GM18951 (cell line): ENCODE data around the gene CDH12.
"Not testable (repeated sequence)": the region's sequence is repeated elsewhere in the genome, so short reads cannot be mapped to it uniquely, and the experiment has no call there.

ENCODE experiments used
- POLR2A ChIP-seq: IDR thresholded peaks from 4 replicates; pipeline ENCODE4 v1.6.1; 2011; ENCODE audit warnings: mild to moderate bottlenecking; ENCODE audit not compliant: insufficient read length, insufficient read depth; ENCODE audit errors: extremely low read depth
- in situ Hi-C: fragments of 300-500 bp; cut with MboI; formaldehyde crosslinking; loops from one replicate; pipeline ENCODE4 v1.12.0; 2022; ENCODE audit warnings: low sequenced_read_pairs, mixed read lengths, inconsistent platforms; ENCODE audit not compliant: unreplicated experiment

Gene CDH12

DNA sequence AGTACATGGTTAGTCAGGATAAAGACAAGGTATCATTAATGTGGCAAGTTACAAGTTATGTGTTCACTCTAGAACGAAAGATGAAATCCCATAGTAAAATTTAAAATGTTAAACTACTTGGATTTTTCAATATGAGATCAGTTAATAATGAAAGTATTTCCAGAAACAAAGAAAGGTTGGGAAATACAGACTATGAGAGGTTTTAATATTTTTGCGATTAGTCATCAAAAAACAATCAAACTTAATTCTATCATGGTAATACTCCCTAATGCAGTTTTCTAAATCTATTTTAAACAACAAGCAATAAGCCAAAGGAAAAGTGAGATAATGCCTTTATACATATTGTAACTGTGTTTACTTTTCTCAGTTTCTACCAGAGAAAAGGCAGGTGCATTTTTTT is 10.6 kb downstream of the CDH12 start:
- TF ChIP-seq POLR2A = no peak
- in situ Hi-C loops = no loop called here

DNA sequence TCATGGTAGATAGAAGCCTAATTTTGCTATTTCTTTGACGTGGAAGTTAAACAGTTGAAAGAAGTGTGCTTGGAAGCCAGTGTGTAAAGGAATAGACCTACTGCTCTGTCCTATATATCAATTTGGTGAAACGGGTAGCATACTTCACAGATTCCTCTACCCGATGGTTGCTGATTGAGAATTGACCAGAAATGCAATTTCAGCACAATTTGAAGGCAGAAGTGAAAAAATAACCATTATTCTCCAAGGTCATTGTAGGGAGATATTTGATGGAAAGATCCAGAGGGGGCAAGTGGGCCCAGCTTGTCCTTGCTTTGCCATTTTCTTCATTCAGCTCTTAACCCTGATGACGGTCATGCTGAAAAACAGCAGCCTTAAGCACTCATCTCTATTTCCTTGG is 15.3 kb downstream of the CDH12 start:
- in situ Hi-C loops = no loop called here
- no peak for TF ChIP-seq POLR2A

DNA sequence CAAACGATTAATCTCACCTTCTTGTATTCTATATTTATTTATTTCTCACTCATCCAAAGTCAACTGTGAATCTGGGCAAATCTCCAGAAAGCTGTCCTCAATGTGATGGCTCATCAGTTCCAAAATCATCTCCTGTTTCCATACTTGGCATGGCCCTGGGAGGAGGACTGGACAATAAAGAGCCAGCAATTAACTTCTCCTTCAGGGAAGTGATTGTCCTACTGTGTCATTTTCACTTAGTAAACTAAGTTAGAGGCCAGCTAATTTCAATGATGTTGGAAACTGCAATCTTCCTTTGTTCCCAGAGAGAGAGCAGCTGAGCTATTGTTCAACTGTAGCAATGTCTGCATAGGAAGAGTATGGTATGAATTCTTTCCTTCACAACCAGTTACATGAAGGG is 17.5 kb downstream of the CDH12 start:
- in situ Hi-C loops = no loop called here
- no peak for TF ChIP-seq POLR2A

DNA sequence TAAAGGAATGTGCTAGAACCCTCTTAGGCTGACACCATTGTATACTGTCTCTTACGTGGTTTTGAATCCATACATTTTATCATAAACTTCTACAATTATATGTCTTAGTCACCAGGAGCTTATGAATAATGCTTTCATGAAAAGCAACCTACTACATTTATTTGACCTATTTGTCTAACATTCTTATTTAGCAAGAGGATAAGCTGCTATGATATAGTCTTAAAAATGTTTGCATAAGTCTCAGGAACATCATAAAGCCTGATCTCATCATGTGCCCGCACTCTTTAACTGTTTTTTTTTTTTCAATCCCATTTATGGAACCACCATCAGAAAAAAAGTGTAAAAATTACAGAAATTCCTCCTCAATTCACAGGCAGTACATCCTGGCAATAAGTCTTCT is 59.7 kb downstream of the CDH12 start:
- TF ChIP-seq POLR2A = no peak
- in situ Hi-C loops = no loop called here

DNA sequence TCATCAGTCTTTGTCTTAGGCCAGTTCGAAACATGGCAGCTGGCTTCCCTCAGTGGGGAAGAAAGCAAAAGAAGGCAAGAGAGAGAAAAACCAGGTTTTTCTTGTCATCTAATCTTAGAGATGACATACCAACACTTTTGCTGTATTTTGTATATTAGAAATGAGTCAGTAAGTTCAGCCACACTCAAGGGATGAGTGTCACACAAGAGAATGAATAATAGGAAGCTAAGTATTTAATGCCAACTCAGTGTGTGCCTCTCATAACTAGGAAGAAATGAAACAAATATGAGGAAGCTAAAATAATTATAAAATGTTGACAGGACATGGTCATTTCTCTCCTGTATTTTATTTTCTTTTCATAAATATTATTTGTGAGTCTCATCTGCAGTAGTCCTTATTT is 65.3 kb downstream of the CDH12 start:
- in situ Hi-C loops = no loop called here
- no peak for TF ChIP-seq POLR2A

DNA sequence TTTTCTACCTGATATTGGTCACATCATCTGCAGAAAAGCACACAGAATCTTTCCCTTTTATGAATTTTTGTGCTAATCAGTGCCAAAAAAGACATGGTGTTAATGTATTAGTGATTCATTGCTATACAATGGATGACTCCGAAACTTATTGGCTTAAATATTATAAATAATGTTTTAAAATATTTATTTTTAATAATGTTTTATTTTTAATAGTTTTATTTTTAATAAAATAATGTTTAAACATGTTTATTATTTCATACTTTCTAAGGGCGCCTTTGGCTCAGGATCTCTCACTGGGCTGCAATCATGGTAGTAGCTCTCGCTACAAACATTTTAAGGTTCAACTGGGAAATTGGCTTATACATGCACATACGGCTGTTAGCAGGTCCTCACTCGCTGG is 65.7 kb downstream of the CDH12 start:
- in situ Hi-C loops = no loop called here
- no peak for TF ChIP-seq POLR2A

DNA sequence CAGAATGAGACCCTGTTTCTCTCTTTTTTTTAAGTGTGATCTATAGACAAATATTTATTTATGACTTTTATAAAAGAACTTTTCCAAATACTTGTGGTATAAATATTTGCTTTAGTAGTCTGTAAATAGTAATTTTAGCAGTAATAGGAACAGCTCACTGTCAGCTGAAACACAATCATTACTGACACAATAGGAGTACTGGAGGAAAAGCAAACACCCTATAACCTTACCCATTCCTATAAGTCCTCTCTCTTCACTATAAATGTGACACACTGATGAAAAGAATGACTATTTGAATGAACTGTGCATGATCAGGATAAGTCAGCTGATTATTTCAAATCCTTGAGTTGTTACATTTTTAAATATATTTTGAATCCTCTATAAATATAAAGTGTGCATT is 72.4 kb downstream of the CDH12 start:
- no peak for TF ChIP-seq POLR2A
- in situ Hi-C loops = no loop called here

DNA sequence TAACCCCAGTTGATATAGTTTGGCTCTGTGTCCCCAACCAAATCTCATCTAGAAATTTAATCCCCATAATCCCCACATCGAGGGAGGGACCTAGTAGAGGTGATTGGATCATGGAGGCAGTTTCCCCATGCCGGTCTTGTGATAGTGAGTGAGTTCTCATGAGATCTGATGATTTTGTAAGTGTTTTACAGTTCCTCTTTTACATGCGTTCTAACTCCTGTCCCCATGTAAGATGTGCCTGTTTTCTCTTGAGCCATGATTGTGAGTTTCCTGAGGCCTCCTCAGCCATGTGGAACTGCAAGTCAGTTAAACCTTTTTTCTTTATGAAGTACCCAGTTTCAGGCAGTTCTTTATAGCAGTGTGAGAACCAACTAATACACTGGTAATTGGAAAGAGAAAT is 73.6 kb downstream of the CDH12 start:
- no peak for TF ChIP-seq POLR2A
- in situ Hi-C loops = no loop called here

DNA sequence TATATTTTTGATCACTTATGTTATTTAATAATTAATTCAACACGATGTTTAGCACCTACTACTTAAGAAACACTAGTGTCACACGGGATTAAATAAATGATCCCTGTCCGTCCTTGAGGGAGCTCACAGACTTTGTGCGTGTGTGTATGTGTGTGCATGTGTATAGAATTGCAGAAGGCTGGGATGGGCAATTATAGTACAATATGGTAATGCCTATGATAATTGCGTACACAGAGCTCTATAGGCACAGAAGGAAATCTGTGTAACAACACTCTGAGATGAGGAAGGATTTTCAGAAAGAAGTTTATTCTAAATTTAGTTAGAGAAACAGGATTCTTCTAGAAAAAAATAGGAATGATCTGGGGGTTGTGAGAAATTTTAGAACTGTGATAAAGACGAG is 76.9 kb downstream of the CDH12 start:
- in situ Hi-C loops = no loop called here
- no peak for TF ChIP-seq POLR2A

DNA sequence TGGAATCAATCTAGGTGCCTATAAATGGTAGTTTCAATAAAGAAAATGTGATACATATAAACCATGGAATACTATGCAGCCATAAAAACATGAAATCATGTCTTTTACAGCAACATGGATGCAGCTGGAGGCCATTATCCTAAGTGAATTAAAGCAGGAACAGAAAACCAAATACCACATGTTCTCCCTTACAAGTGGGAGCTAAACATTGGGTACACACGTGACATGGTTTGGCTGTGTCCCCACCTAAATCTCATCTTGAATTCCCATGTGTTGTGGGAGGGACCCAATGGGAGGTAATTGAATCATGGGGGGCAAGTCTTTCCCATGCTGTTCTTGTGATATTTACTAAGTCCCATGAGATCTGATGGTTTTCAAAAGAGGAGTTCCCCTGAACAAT is 78.9 kb downstream of the CDH12 start:
- in situ Hi-C loops = not testable (repeated sequence)

DNA sequence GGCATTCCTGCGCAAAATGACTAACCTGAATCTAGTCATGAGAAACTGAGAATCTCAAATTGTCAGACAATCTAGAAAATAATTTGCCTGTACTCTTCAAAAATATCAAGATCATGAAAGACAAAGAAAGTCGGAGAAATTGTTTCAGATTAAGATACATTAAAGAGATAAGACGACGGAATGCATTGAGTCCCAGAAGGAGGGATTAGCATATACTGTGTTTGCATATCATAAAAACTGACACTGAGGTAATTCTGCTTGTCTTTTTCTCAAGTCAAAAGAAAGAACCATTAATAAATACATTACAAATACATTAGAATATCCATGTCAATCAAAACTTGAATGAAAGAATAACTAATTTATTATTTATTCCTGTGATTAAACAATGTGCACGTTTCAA is 88.4 kb downstream of the CDH12 start:
- in situ Hi-C loops = no loop called here
- TF ChIP-seq POLR2A = no peak

DNA sequence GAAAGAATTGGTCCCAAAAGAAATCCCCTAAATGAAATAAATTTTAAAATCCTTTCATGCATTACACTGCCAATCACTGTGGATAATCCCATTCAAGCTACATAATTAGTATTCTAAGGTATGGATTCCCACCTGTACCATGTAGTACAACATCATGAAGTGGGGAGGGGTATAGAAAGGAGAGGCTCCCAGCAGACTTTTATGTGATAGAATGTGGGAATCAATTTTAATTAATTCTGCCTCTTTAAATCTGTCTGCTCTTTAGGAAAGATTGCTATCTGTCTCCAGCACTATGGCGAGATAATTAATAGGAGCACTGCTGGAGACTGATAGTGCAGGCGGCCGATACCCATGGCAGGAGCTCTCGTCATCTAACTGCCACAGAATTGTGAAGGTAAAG is 95.4 kb downstream of the CDH12 start:
- in situ Hi-C loops = no loop called here

DNA sequence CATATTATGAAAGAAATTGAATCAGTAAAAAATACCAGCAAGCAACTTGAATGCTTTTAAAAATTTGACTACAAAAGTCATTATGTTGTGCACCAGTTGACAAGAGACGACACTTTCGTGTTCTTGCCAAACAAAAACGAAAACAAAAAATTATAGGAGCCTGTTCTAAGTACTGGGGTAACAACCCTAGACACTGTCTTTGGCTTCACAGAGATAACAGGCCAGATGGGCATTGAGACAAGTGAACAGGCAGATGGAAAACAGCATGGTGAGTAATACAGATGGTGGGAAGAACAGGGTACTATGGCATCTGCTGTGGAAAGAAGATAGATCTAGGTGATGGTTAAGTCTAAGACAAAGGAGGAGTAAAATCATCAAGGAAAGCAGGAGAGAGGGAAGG is 99.0 kb downstream of the CDH12 start:
- in situ Hi-C loops = no loop called here
- TF ChIP-seq POLR2A = no peak

More for the DNA sequence above, 95.4 kb downstream of the CDH12 start:
- no peak for TF ChIP-seq POLR2A

DNA sequence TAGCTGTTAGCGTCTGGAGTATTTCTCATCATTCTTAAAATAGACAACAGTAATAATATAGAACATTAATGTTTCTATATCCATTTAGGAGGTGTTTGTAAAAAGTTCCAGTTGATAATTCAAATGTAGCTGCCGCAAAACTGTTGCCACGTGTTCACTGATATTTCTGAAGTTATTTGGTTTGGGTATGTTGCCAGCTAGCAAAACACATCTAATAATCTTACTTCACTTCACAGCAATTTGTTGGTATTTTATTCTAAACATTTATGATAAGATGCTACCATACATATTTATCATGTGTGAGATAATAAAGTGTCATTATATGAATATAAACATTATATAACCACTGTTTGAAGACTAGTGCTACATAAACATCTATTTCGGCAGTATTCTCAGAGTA is 101.6 kb downstream of the CDH12 start:
- in situ Hi-C loops = no loop called here
- TF ChIP-seq POLR2A = no peak

DNA sequence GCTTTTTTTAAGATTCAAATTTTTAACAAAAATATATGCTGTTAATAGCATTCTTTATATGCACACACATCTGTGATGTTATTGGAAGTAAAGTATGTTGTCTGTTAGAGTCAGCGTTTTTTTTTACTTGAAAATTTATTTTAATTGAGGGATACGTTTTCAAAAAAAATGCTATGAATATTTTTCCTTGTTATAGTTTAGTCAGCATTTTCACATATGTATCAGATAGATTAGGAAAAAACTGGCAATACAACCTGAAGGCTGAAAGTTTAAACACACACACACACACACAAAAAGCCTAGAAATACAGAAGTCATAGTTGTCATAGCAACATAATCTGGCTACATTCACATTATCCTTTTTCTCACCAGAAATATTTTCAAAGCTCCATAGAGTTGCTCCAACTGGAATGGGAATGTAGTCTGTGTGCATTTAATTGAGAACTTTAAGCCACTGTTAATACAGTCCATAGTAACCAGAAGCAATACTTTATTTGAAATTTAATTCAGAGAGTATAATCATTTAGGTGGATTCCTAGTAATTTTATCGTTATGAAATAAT is 116.6 kb downstream of the CDH12 start:
- in situ Hi-C loops = no loop called here
- TF ChIP-seq POLR2A = no peak
